IPS DF 4.7 (cell line): Measurements from ENCODE around the gene DPH6.

Experiments used
- DNase-seq: peaks from one replicate; pipeline ENCODE4 v3.0.0-alpha.2; 2013; ENCODE audit warnings: low spot score; ENCODE audit errors: extremely low read depth

DPH6 gene

GRCh38 chr15:35545316-35545823 is 595 bp downstream of the DPH6 start:
- no peak for DNase-seq

GRCh38 chr15:35540885-35541284 is 5.1 kb downstream of the DPH6 start:
- DNase-seq = no peak

GRCh38 chr15:35540021-35540420 is 5.9 kb downstream of the DPH6 start:
- no peak for DNase-seq

- DNase-seq = no peak
Measured at GRCh38 chr15:35535365-35535916, 10.5 kb downstream of the DPH6 start.

- DNase-seq = no peak
Measured at GRCh38 chr15:35533130-35534110, 12.5 kb downstream of the DPH6 start.

GRCh38 chr15:35530698-35531097 is 15.3 kb downstream of the DPH6 start:
- DNase-seq = no peak

- no peak for DNase-seq
Measured at GRCh38 chr15:35529784-35530183, 16.2 kb downstream of the DPH6 start.

- no peak for DNase-seq
Measured at GRCh38 chr15:35522061-35522460, 23.9 kb downstream of the DPH6 start.

GRCh38 chr15:35519541-35520149 is 26.3 kb downstream of the DPH6 start:
- DNase-seq = no peak

- DNase-seq = no peak
Measured at GRCh38 chr15:35519052-35519451, 26.9 kb downstream of the DPH6 start.

GRCh38 chr15:35514759-35515158 is 31.2 kb downstream of the DPH6 start:
- no peak for DNase-seq

- no peak for DNase-seq
Measured at GRCh38 chr15:35507932-35508638, 37.9 kb downstream of the DPH6 start.

GRCh38 chr15:35506272-35506870 is 39.6 kb downstream of the DPH6 start:
- DNase-seq = no peak

GRCh38 chr15:35505809-35506208 is 40.2 kb downstream of the DPH6 start:
- no peak for DNase-seq

- DNase-seq = no peak
Measured at GRCh38 chr15:35505141-35505540, 40.8 kb downstream of the DPH6 start.

GRCh38 chr15:35499723-35500122 is 46.2 kb downstream of the DPH6 start:
- no peak for DNase-seq

GRCh38 chr15:35496585-35496984 is 49.4 kb downstream of the DPH6 start:
- DNase-seq = no peak

GRCh38 chr15:35495080-35495479 is 50.9 kb downstream of the DPH6 start:
- DNase-seq = no peak

GRCh38 chr15:35491999-35492398 is 54.0 kb downstream of the DPH6 start:
- no peak for DNase-seq

- DNase-seq = no peak
Measured at GRCh38 chr15:35491173-35491572, 54.8 kb downstream of the DPH6 start.

- no peak for DNase-seq
Measured at GRCh38 chr15:35490511-35490910, 55.5 kb downstream of the DPH6 start.
